HL-60 (cell line): ENCODE results near the gene ZNF618.

Experiments
- CTCF ChIP-seq: IDR thresholded peaks from one replicate; pipeline ENCODE4 v1.5.1; 2011; ENCODE audit warnings: low read length, control low read depth, inconsistent platforms; ENCODE audit not compliant: insufficient read depth
- REST ChIP-seq: IDR thresholded peaks from 2 replicates; pipeline ENCODE4 v1.6.1; 2012; ENCODE audit warnings: low read depth; ENCODE audit not compliant: insufficient replicate concordance

- no peak for TF ChIP-seq CTCF
- no peak for TF ChIP-seq REST
Observed at GRCh38 chr9:114007991-114008666, 132.0 kb downstream of the ZNF618 start.
